ENCODE results near the gene NUP133. TPM values are rescaled to one million over a fixed set of nuclear protein-coding genes. Genes with fewer than 3 reads are reported as not detected.

Gene NUP133
- total and polyA plus RNA-seq, 2 of the 4 experiments (the other 2 are of a cell fraction), result 13.4 to 30.5 TPM

GRCh38 chr1:229553621-229554130 lies 45.5 kb upstream of the NUP133 start:
- Histone ChIP-seq H3K79me1 (ENCODE audit: low read depth in 1 of 2, low read length in 2 of 2) (peaks cover 37 to 66% of the 10 kb centered on the region in 2 experiments), H2BK120ac (ENCODE audit: low read depth, low read length) (no peak overlapping the region), H4K20me1 (ENCODE audit: insufficient read depth, low read length) (peaks cover 10% of the 10 kb centered on the region; the same call in 1 of the 2 replicates), H3K36me3 (ENCODE audit: control insufficient read depth, insufficient read depth, low read length) (no peaks in the 10 kb centered on the region), H2BK20ac (ENCODE audit: low read depth, low read length) (no peak overlapping the region), H2AK5ac (ENCODE audit: low read depth, low read length) (no peak overlapping the region), H3K9me3 (ENCODE audit: control insufficient read depth, insufficient read depth, low read length) (no peaks in the 10 kb centered on the region), H3K4me2 (ENCODE audit: low read depth, low read length) (no peak overlapping the region), H4K91ac (ENCODE audit: insufficient read depth, low read depth, low read length) (no peak overlapping the region), H3K27me3 (ENCODE audit: control insufficient read depth, insufficient read depth, low read length) (no peaks in the 10 kb centered on the region), H4K5ac (ENCODE audit: low read depth, low read length) (no peak overlapping the region), H3K4ac (ENCODE audit: low read depth, low read length) (no peak overlapping the region), H3K18ac (ENCODE audit: low read depth, low read length) (no peak overlapping the region), H2AK9ac (replicated peaks; ENCODE audit: low read depth, low read length, poor library complexity) (no peak overlapping the region), H3K4me1 (ENCODE audit: control insufficient read depth, insufficient read depth, low read length) (peaks cover 11% of the 10 kb centered on the region), H3K56ac (ENCODE audit: extremely low read depth, insufficient read depth, low read length) (no peak overlapping the region), H4K8ac (ENCODE audit: low read depth in 2 of 2, low read length in 2 of 2) (no peak overlapping the region), H3K4me3 (ENCODE audit: insufficient read depth, low read depth, low read length) (no peak overlapping the region), H3K23ac (ENCODE audit: low read depth, low read length) (no peak overlapping the region), H3K9me1 (ENCODE audit: insufficient read depth, low read length) (peaks cover 5% of the 10 kb centered on the region; the same call in 1 of the 2 replicates), H3K27ac (ENCODE audit: insufficient read depth, low read length) (no peak overlapping the region), H2AFZ (replicated peaks; ENCODE audit: low read length, poor library complexity) (no peak overlapping the region), H2BK5ac (ENCODE audit: low read depth, low read length, poor library complexity, severe bottlenecking) (no peak overlapping the region), H3K9ac (ENCODE audit: low read depth, low read length) (no peak overlapping the region), H2BK15ac (ENCODE audit: low read depth, low read length) (no peak overlapping the region), H3K14ac (replicated peaks; ENCODE audit: low read depth, low read length) (no peak overlapping the region)
- CTCF ChIA-PET, result no interaction called here
- no TSS peak for BruUV-seq (replicated peaks)
- in situ Hi-C loops (cut with MboI; ENCODE audit: low sequenced_read_pairs) (no loop called here), dilution Hi-C loops (cut with HindIII; ENCODE audit: low sequenced_read_pairs, unreplicated experiment) (no loop called here), intact Hi-C loops (cut with micrococcal nuclease) (no loop called here)
- no peak for TF ChIP-seq POLR2A (IDR thresholded peaks at IDR 0.05; ENCODE audit: low read depth, low read length)
- TF ChIP-seq MXI1 (IDR thresholded peaks at IDR 0.05; ENCODE audit: borderline replicate concordance, low read depth, low read length), result no peak
- TF ChIP-seq CTCF (conservative IDR thresholded peaks at IDR 0.05; ENCODE audit: low read depth, low read length), result no peak
- TF ChIP-seq SMC3 (IDR thresholded peaks at IDR 0.05; ENCODE audit: low read depth, low read length), result no peak
- TF ChIP-seq BHLHE40 (IDR thresholded peaks at IDR 0.05; ENCODE audit: low read depth, low read length), result no peak
- TF ChIP-seq RFX5 (IDR thresholded peaks at IDR 0.05; ENCODE audit: low read depth, low read length), result no peak
- TF ChIP-seq CHD1 (IDR thresholded peaks at IDR 0.05; ENCODE audit: low read depth, low read length), result no peak
- no peak for TF ChIP-seq ELK1 (IDR thresholded peaks at IDR 0.05; ENCODE audit: borderline replicate concordance, low read depth, low read length)
- TF ChIP-seq RAD21 (IDR thresholded peaks at IDR 0.05; ENCODE audit: low read length), result no peak
- TF ChIP-seq CEBPB (IDR thresholded peaks at IDR 0.05; ENCODE audit: low read depth, low read length), result no peak
- WGBS, 2 experiments (ENCODE audit: extremely low coverage in 2 of 2, insufficient read length in 1 of 2), result 89% methylated on average over 3 of the region's 7 CpGs; no CpG with 5 or more reads in 1 of the 2 experiments
- no peak for ATAC-seq (ENCODE audit: low read depth)
- no peak for DNase-seq
- POLR2A ChIA-PET (ENCODE audit: unreplicated experiment), result no interaction called here
